Progenitor cell of endocrine pancreas (in vitro differentiated cells): Measurements from ENCODE around the gene CD44. TPM values are rescaled to one million over a fixed set of nuclear protein-coding genes. Genes with fewer than 3 reads are reported as not detected.

Experiments
- DNase-seq: peaks from one replicate; pipeline ENCODE4 v3.0.0; 2021; ENCODE audit warnings: low spot score; ENCODE audit not compliant: unreplicated experiment
- H3K27ac Mint-ChIP-seq: 2 replicates; pipeline ENCODE4 v1.8.0; 2021; ENCODE audit warnings: mild to moderate bottlenecking, moderate library complexity, mixed read lengths
- H3K27me3 Mint-ChIP-seq: 2 replicates; pipeline ENCODE4 v1.8.0; 2021; ENCODE audit warnings: mixed read lengths
- H3K36me3 Mint-ChIP-seq: 2 replicates; pipeline ENCODE4 v1.8.0; 2022; ENCODE audit warnings: mixed read lengths; ENCODE audit not compliant: insufficient read depth
- H3K4me1 Mint-ChIP-seq: 2 replicates; pipeline ENCODE4 v1.8.0; 2021; ENCODE audit warnings: low read depth, mixed read lengths
- H3K4me3 Mint-ChIP-seq: 2 replicates; pipeline ENCODE4 v1.8.0; 2021; ENCODE audit warnings: low read depth, mild to moderate bottlenecking, moderate library complexity, mixed read lengths
- H3K9me3 Mint-ChIP-seq: 2 replicates; pipeline ENCODE4 v1.8.0; 2021; ENCODE audit warnings: low read depth, mixed read lengths
- CTCF ChIP-seq: fragments of 200-600 bp; sonication (generic); IDR thresholded peaks from one replicate; pipeline ENCODE4 v1.5.0; 2021; ENCODE audit warnings: antibody characterized with exemption, mild to moderate bottlenecking; ENCODE audit not compliant: unreplicated experiment
- total RNA-seq: library from RNA; stranded (reverse); gene quantifications from 2 replicates; pipeline ENCODE4 v1.2.1, GENCODE V29; 2021

The CD44 gene
- total RNA-seq, 1 donor from 2014 or later, result 1.9 TPM

- Mint-ChIP-seq H3K4me1 (no peaks in the 10 kb centered on the region), H3K9me3 (peaks cover 11% of the 10 kb centered on the region), H3K27me3 (peaks cover 4% of the 10 kb centered on the region), H3K27ac (no peak overlapping the region), H3K36me3 (no peaks in the 10 kb centered on the region), H3K4me3 (no peak overlapping the region)
- no peak for DNase-seq
- TF ChIP-seq CTCF, result no peak
Measured at GRCh38 chr11:35214226-35214770, 75.3 kb downstream of the CD44 start.

GRCh38 chr11:35214792-35215193 lies 75.8 kb downstream of the CD44 start:
- DNase-seq, result no peak
- H3K9me3 Mint-ChIP-seq, result peaks cover 11% of the 10 kb centered on the region
- no peak for TF ChIP-seq CTCF
- H3K4me1 Mint-ChIP-seq, result no peaks in the 10 kb centered on the region
- no peak overlapping the region for H3K4me3 Mint-ChIP-seq
- H3K27ac Mint-ChIP-seq, result no peak overlapping the region
- H3K27me3 Mint-ChIP-seq, result peaks cover 7% of the 10 kb centered on the region
- no peaks in the 10 kb centered on the region for H3K36me3 Mint-ChIP-seq

- Mint-ChIP-seq H3K27me3 (peaks cover 10% of the 10 kb centered on the region), H3K4me3 (no peak overlapping the region), H3K4me1 (no peaks in the 10 kb centered on the region), H3K27ac (no peak overlapping the region), H3K36me3 (no peaks in the 10 kb centered on the region), H3K9me3 (peaks cover 1% of the 10 kb centered on the region)
- no peak for TF ChIP-seq CTCF
- no peak for DNase-seq
Measured at GRCh38 chr11:35215945-35216344, 77.0 kb downstream of the CD44 start.

- Mint-ChIP-seq H3K27ac (no peak overlapping the region), H3K4me3 (no peak overlapping the region), H3K4me1 (no peaks in the 10 kb centered on the region), H3K36me3 (no peaks in the 10 kb centered on the region), H3K9me3 (no peaks in the 10 kb centered on the region), H3K27me3 (peaks cover 11% of the 10 kb centered on the region)
- no peak for DNase-seq
- TF ChIP-seq CTCF, result no peak
Measured at GRCh38 chr11:35216962-35217678, 78.1 kb downstream of the CD44 start.

- H3K4me3 Mint-ChIP-seq, result no peak overlapping the region
- H3K9me3 Mint-ChIP-seq, result no peaks in the 10 kb centered on the region
- H3K27ac Mint-ChIP-seq, result no peak overlapping the region
- no peak for TF ChIP-seq CTCF
- no peaks in the 10 kb centered on the region for H3K4me1 Mint-ChIP-seq
- H3K27me3 Mint-ChIP-seq, result peaks cover 12% of the 10 kb centered on the region
- DNase-seq, result no peak
- no peaks in the 10 kb centered on the region for H3K36me3 Mint-ChIP-seq
Measured at GRCh38 chr11:35218956-35219355, 80.0 kb downstream of the CD44 start.
